Smooth muscle cell (in vitro differentiated cells): Measurements from ENCODE around the gene KCNJ4. TPM values are rescaled to one million over a fixed set of nuclear protein-coding genes. Genes with fewer than 3 reads are reported as not detected.

Experiments used
- DNase-seq: peaks from one replicate; lab custom pipeline; 2025; ENCODE audit not compliant: unreplicated experiment; lab: John Stamatoyannopoulos, UW
- H2AFZ ChIP-seq: fragments of 200-600 bp; sonication (generic); 2 replicates; pipeline ENCODE4 v1.6.0; 2016; ENCODE audit warnings: antibody characterized with exemption, low read depth, mild to moderate bottlenecking
- H3F3A ChIP-seq: fragments of 200-600 bp; sonication (generic); 2 replicates; pipeline ENCODE4 v1.6.0; 2017; ENCODE audit warnings: antibody characterized with exemption, low read depth
- H3K27ac ChIP-seq: fragments of 200-600 bp; sonication (generic); 2 replicates; pipeline ENCODE4 v1.5.1; 2016; ENCODE audit warnings: low read depth, mild to moderate bottlenecking
- H3K27me3 ChIP-seq: fragments of 200-600 bp; sonication (generic); 2 replicates; pipeline ENCODE4 v1.6.1; 2016; ENCODE audit warnings: low read depth, mild to moderate bottlenecking
- H3K36me3 ChIP-seq: fragments of 200-600 bp; sonication (generic); 2 replicates; pipeline ENCODE4 v1.5.1; 2016; ENCODE audit warnings: low read depth
- H3K4me1 ChIP-seq: fragments of 200-600 bp; sonication (generic); 2 replicates; pipeline ENCODE4 v1.5.1; 2016; ENCODE audit warnings: low read depth
- H3K4me2 ChIP-seq: fragments of 200-600 bp; sonication (generic); 2 replicates; pipeline ENCODE4 v1.6.0; 2016; ENCODE audit warnings: mild to moderate bottlenecking
- H3K4me3 ChIP-seq: fragments of 200-600 bp; sonication (generic); 2 replicates; pipeline ENCODE4 v1.5.1; 2016; ENCODE audit warnings: mild to moderate bottlenecking
- H3K79me2 ChIP-seq: fragments of 200-600 bp; sonication (generic); 2 replicates; pipeline ENCODE4 v1.6.0; 2016; ENCODE audit warnings: low read depth, mild to moderate bottlenecking
- H3K9ac ChIP-seq: fragments of 200-600 bp; sonication (generic); 2 replicates; pipeline ENCODE4 v1.6.0; 2016; ENCODE audit warnings: low read depth
- H3K9me3 ChIP-seq: fragments of 200-600 bp; sonication (generic); replicated peaks from 2 replicates; pipeline ENCODE4 v1.5.1; 2016; ENCODE audit warnings: low read depth
- H4K20me1 ChIP-seq: fragments of 200-600 bp; sonication (generic); 2 replicates; pipeline ENCODE4 v1.6.0; 2016; ENCODE audit warnings: low read depth
- CTCF ChIP-seq: fragments of 200-600 bp; sonication (generic); IDR thresholded peaks from 2 replicates; pipeline ENCODE4 v1.5.1; 2017; ENCODE audit warnings: borderline replicate concordance, mild to moderate bottlenecking, antibody characterized with exemption; ENCODE audit not compliant: insufficient read depth, poor library complexity, severe bottlenecking
- WGBS: methylation state at CpG from one replicate; pipeline ENCODE4 v1.1.7; 2016; ENCODE audit warnings: low lambda C conversion rate; 5-methylcytosine and 5-hydroxymethylcytosine counted together
- polyA plus RNA-seq: library from polyadenylated mRNA; unstranded; fragments of >200 nt; fragmentation: Nextera tagmentation; extraction: Ambion mirVana; gene quantifications from 2 replicates; pipeline ENCODE4 v1.2.1, GENCODE V29; 2016
- total RNA-seq: library from RNA; depleted of rRNA; stranded (reverse); fragments of >200 nt; gene quantifications from 2 replicates; pipeline ENCODE4 v1.2.3, GENCODE V29; 2014

Gene KCNJ4
- total and polyA plus RNA-seq, 2 experiments from 2014 or later, result not detected

- TF ChIP-seq CTCF, result no peak
- Histone ChIP-seq H2AFZ (no peak overlapping the region), H3K9ac (no peak overlapping the region), H3K4me2 (no peak overlapping the region), H3K36me3 (no peaks in the 10 kb centered on the region), H3K4me1 (no peaks in the 10 kb centered on the region), H3K27me3 (no peaks in the 10 kb centered on the region), H3F3A (no peaks in the 10 kb centered on the region), H3K79me2 (no peaks in the 10 kb centered on the region), H3K4me3 (no peak overlapping the region), H3K27ac (no peak overlapping the region), H3K9me3 (no peaks in the 10 kb centered on the region), H4K20me1 (no peaks in the 10 kb centered on the region)
- DNase-seq, result no peak
- 92% methylated on average over 13 of the region's 14 CpGs for WGBS
Measured at GRCh38 chr22:38419121-38419857, 35.7 kb downstream of the KCNJ4 start.

GRCh38 chr22:38418589-38418988 is 36.4 kb downstream of the KCNJ4 start:
- Histone ChIP-seq H4K20me1 (no peaks in the 10 kb centered on the region), H3K4me2 (no peak overlapping the region), H3F3A (no peaks in the 10 kb centered on the region), H3K79me2 (no peaks in the 10 kb centered on the region), H3K27me3 (no peaks in the 10 kb centered on the region), H3K4me3 (no peak overlapping the region), H3K4me1 (no peaks in the 10 kb centered on the region), H3K9me3 (no peaks in the 10 kb centered on the region), H3K9ac (no peak overlapping the region), H2AFZ (no peak overlapping the region), H3K36me3 (no peaks in the 10 kb centered on the region), H3K27ac (no peak overlapping the region)
- 95% methylated on average over 14 of the region's 14 CpGs for WGBS
- DNase-seq, result no peak
- TF ChIP-seq CTCF, result no peak

- Histone ChIP-seq H3K9me3 (no peaks in the 10 kb centered on the region), H4K20me1 (no peaks in the 10 kb centered on the region), H3K4me1 (no peaks in the 10 kb centered on the region), H2AFZ (no peak overlapping the region), H3K4me2 (no peak overlapping the region), H3K9ac (no peak overlapping the region), H3K79me2 (no peaks in the 10 kb centered on the region), H3F3A (no peaks in the 10 kb centered on the region), H3K27me3 (no peaks in the 10 kb centered on the region), H3K4me3 (no peak overlapping the region), H3K27ac (no peak overlapping the region), H3K36me3 (no peaks in the 10 kb centered on the region)
- 82% methylated on average over 16 of the region's 16 CpGs for WGBS
- no peak for DNase-seq
- TF ChIP-seq CTCF, result no peak
Measured at GRCh38 chr22:38417252-38418060, 37.5 kb downstream of the KCNJ4 start.
